Measurements from ENCODE around the gene TYMP. TPM values are rescaled to one million over a fixed set of nuclear protein-coding genes. Genes with fewer than 3 reads are reported as not detected.

The TYMP gene
- total RNA-seq, 1 donor from 2014 or later, result 6.3 TPM

DNA sequence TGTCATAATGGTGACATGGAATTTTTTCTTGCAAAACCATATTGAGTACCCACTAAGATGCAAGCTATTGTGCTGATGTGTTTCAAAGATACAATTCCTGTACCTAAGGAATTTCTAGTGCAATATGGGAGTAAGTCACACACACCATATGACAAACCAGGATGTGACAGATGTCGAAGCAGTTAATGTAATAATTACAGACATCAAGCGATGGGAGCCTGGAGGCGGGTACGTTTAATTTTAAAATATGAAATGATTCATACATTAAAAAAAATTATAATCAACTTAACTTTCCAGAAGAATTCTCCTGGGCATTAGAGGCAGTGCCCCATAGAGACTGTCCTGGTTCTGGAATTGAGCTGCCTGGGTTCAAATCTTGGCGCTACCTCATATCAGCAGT, 26.9 kb upstream of the TYMP start:
- Mint-ChIP-seq H3K9me3 (ENCODE audit: unreplicated experiment) (no peaks in the 10 kb centered on the region), H3K4me3 (ENCODE audit: unreplicated experiment) (no peak overlapping the region), H3K27me3 (ENCODE audit: unreplicated experiment) (peaks cover 16% of the 10 kb centered on the region), H3K4me1 (ENCODE audit: unreplicated experiment) (peaks cover 3% of the 10 kb centered on the region), H3K36me3 (ENCODE audit: low read depth, unreplicated experiment) (no peaks in the 10 kb centered on the region), H3K27ac (ENCODE audit: unreplicated experiment) (no peak overlapping the region)
- DNase-seq (ENCODE audit: low spot score), result no peak
- TF ChIP-seq, protein P1, sequence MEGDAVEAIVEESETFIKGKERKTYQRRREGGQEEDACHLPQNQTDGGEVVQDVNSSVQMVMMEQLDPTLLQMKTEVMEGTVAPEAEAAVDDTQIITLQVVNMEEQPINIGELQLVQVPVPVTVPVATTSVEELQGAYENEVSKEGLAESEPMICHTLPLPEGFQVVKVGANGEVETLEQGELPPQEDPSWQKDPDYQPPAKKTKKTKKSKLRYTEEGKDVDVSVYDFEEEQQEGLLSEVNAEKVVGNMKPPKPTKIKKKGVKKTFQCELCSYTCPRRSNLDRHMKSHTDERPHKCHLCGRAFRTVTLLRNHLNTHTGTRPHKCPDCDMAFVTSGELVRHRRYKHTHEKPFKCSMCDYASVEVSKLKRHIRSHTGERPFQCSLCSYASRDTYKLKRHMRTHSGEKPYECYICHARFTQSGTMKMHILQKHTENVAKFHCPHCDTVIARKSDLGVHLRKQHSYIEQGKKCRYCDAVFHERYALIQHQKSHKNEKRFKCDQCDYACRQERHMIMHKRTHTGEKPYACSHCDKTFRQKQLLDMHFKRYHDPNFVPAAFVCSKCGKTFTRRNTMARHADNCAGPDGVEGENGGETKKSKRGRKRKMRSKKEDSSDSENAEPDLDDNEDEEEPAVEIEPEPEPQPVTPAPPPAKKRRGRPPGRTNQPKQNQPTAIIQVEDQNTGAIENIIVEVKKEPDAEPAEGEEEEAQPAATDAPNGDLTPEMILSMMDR (IDR thresholded peaks at IDR 0.05; ENCODE audit: unreplicated experiment), result no peak

DNA sequence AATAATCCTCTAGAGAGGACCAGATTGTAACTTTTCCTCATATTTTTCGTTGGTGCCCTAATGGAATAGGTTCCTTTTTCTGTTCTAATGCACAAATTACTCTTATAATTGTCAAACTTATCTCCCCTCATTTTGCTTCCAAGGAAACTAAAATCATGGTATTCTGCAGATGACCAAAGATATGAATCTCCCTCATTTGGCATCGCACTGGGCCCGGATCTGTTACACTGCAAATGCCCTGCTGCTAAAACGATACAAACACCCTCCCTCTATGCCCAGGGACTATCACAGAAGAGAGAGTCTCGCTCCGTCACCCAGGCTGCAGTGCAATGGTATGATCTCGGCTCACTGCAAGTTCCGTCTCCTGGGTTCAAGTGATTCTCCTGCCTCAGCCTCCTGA, 23.5 kb upstream of the TYMP start:
- H3K4me3 Mint-ChIP-seq (ENCODE audit: unreplicated experiment), result no peak overlapping the region

DNA sequence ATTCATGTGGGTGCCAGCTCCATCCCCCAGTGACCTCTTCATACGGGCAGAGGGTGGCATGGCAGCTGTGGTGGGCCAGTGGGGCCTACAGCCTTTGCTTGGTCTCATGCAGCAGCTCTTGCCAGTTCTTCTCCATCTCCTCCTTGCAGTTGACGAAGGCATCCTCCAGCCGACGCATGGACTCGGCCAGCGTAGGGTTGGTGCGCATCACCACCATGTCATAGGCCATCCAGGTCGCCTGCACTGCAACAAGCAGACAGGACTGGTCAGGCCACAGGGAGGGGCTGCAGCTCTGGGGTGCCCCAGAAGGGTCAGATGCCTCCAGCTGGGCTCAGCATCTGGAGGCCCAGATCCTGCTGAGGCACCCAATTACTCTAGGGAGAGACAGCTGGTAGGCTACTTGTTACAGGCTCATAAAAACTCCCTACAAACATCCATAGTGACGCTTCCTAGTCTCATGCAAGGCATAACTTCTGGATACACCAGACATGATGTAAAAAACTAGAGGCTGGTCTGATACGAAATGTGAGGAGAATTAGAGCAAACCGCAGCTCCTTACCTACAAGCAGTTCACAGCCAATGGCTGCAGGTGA, 21.4 kb upstream of the TYMP start:
- TF ChIP-seq, protein P1 (IDR thresholded peaks at IDR 0.05; ENCODE audit: unreplicated experiment), result no peak
- no peak overlapping the region for H3K4me3 Mint-ChIP-seq (ENCODE audit: unreplicated experiment)
- H3K4me1 Mint-ChIP-seq (ENCODE audit: unreplicated experiment), result peaks cover 5% of the 10 kb centered on the region
- no peak overlapping the region for H3K27ac Mint-ChIP-seq (ENCODE audit: unreplicated experiment)
- H3K27me3 Mint-ChIP-seq (ENCODE audit: unreplicated experiment), result peaks cover 6% of the 10 kb centered on the region
- no peaks in the 10 kb centered on the region for H3K9me3 Mint-ChIP-seq (ENCODE audit: unreplicated experiment)
- DNase-seq (ENCODE audit: low spot score), result no peak
- H3K36me3 Mint-ChIP-seq (ENCODE audit: low read depth, unreplicated experiment), result no peaks in the 10 kb centered on the region

More for the DNA sequence above, 23.5 kb upstream of the TYMP start:
- Mint-ChIP-seq H3K9me3 (ENCODE audit: unreplicated experiment) (no peaks in the 10 kb centered on the region), H3K27me3 (ENCODE audit: unreplicated experiment) (peaks cover 10% of the 10 kb centered on the region), H3K4me1 (ENCODE audit: unreplicated experiment) (peaks cover 5% of the 10 kb centered on the region), H3K36me3 (ENCODE audit: low read depth, unreplicated experiment) (no peaks in the 10 kb centered on the region), H3K27ac (ENCODE audit: unreplicated experiment) (no peak overlapping the region)
- TF ChIP-seq, protein P1 (IDR thresholded peaks at IDR 0.05; ENCODE audit: unreplicated experiment), result no peak
- DNase-seq (ENCODE audit: low spot score), result no peak

DNA sequence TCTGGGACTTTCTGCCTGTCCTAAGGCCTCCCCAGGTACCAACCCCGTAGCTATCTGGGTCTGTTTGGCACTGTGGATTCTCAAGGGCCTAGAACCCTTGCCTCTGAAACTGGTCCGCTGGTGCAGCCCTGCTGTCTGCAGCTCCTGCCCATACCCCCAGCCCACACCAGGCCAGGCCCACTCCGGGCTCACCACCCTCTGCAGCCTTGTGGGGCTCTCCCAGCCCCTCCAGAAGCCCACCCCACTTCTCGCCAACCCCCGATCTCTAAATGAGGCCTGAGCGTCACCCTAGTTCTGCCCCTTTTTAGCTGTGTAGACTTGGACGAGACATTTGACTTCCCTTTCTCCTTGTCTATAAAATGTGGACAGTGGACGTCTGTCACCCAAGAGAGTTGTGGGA, 20.6 kb upstream of the TYMP start:
- H3K4me1 Mint-ChIP-seq (ENCODE audit: unreplicated experiment), result peaks cover 5% of the 10 kb centered on the region

More for the DNA sequence above, 20.6 kb upstream of the TYMP start:
- H3K4me3 Mint-ChIP-seq (ENCODE audit: unreplicated experiment), result no peak overlapping the region
- H3K9me3 Mint-ChIP-seq (ENCODE audit: unreplicated experiment), result no peaks in the 10 kb centered on the region
- no peak for DNase-seq (ENCODE audit: low spot score)
- peaks cover 6% of the 10 kb centered on the region for H3K27me3 Mint-ChIP-seq (ENCODE audit: unreplicated experiment)
- no peaks in the 10 kb centered on the region for H3K36me3 Mint-ChIP-seq (ENCODE audit: low read depth, unreplicated experiment)
- TF ChIP-seq, protein P1 (IDR thresholded peaks at IDR 0.05; ENCODE audit: unreplicated experiment), result no peak
- H3K27ac Mint-ChIP-seq (ENCODE audit: unreplicated experiment), result no peak overlapping the region
